ENCODE measurements around the gene SREBF1.

SREBF1 gene

DNA sequence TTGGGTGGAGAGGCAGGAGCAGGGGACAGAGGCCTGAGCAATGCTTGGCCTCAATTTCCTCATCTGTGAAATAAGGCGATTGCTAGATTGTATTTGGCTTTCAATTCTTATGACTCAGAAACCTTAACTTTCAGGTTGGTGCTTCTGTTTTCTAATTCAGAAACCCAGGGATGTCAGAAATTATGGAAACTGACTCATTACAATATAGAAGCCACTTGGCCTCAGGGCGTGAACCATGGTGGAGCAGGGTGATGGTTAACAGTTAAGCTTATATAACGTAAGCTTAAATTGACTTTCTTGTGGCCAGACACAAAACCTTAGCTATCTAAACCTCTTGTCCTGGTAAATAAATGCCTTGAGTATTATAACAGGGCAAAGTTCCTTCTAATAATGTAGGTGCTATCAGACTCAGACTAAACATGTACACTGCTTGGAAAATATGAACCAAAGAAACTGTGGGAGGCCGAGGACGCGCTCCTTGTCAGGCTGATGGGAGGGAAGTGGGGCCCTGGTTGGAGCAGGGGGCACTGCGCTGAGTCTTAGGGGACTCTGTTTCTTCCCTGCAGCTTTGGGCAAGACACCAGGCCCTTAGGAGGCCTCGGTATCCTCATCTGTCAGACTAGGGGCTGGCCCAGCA is 17.1 kb upstream of the SREBF1 start:
- TF ChIP-seq, protein P1, sequence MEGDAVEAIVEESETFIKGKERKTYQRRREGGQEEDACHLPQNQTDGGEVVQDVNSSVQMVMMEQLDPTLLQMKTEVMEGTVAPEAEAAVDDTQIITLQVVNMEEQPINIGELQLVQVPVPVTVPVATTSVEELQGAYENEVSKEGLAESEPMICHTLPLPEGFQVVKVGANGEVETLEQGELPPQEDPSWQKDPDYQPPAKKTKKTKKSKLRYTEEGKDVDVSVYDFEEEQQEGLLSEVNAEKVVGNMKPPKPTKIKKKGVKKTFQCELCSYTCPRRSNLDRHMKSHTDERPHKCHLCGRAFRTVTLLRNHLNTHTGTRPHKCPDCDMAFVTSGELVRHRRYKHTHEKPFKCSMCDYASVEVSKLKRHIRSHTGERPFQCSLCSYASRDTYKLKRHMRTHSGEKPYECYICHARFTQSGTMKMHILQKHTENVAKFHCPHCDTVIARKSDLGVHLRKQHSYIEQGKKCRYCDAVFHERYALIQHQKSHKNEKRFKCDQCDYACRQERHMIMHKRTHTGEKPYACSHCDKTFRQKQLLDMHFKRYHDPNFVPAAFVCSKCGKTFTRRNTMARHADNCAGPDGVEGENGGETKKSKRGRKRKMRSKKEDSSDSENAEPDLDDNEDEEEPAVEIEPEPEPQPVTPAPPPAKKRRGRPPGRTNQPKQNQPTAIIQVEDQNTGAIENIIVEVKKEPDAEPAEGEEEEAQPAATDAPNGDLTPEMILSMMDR (IDR thresholded peaks at IDR 0.05), result no peak

DNA sequence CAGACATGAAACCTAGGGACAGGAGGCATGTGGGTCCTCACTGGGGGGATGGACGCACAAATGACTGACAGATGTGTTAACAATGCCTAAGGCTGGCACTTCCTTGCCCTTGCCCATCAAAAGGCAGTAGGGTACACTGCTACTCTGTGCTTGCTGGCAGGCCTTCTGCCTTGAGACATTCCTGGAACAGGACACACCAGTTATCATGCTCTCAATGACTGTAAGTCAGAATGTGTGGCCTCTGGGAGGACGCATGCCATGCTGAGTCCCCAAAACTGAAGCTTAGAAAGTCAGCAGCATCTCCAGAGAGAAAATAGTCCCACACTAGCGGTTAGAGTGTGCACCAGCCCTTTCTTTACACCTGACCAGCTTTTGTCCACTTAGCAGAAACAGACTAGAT is 16.1 kb upstream of the SREBF1 start:
- TF ChIP-seq, protein P1 (IDR thresholded peaks at IDR 0.05), result no peak

DNA sequence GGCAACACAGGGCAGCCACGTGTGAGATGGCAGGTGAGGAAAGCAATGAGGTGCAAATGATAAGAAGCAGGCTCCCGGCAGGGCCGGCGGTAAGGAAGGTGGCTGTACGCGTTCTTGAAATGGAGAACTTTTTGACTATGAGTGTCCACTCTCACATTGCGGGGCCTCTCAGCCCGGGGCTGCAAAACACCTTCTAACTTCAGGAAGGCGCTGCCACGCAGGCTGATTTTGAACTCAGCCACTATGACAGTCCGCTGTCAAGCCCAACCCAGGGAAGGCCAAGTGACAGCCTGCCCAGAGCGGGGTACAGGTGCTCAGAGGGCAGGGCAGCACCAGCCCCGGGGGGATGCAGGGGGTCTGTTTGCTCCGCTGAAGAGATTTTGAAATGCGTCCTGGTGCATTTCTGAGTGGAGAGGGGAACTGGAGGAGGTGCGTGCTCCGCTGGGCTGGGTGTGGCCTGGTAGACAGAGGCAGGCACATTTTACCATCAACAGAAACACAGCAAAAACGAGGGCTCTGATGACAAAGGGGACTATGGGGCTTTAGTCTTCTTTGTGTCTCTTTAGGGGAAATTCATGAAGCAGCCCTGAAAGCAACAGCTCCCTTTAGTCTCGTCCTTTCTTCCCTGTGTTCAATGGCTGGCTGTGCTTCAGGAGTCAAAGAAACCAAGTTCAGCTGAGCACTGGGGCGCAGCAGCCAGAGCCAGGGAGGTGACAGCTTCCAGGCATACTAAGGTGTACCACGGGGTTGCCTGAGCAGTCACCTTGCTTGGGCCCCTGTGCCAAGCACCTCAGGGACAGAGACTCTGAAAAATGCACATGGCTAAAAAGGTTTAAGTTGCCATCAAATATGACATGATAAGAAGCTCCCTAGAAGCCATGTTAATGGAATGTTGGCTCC is 14.6 kb upstream of the SREBF1 start:
- TF ChIP-seq, protein P1 (IDR thresholded peaks at IDR 0.05), result no peak

DNA sequence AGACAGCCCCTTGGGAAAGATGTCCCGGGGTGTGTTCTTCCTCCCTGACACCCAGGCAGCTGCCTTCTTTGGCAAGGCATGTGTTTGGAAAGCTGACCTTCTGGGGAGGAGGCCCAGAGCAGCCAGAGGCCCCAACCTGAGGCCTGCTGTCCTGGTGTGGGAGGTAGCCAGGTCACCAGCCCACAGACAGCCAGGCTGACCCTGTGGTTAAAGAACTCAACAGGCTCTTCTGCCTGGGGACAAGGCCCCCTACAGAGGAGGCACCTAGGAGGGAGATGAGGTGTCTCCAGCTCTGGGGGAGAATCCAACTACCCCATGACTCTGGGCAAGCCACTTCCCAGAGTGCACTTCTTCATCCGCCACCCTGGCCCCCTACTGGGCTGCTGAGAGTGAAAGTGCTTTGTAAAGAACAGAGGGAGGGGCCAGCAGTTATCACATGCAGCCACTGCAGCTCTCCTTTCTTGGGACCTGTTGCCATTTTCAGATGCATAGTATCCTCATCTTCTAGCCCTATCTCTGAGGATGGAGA is 13.1 kb upstream of the SREBF1 start:
- TF ChIP-seq, protein P1 (IDR thresholded peaks at IDR 0.05), result no peak; the same call in 1 of the 2 replicates

DNA sequence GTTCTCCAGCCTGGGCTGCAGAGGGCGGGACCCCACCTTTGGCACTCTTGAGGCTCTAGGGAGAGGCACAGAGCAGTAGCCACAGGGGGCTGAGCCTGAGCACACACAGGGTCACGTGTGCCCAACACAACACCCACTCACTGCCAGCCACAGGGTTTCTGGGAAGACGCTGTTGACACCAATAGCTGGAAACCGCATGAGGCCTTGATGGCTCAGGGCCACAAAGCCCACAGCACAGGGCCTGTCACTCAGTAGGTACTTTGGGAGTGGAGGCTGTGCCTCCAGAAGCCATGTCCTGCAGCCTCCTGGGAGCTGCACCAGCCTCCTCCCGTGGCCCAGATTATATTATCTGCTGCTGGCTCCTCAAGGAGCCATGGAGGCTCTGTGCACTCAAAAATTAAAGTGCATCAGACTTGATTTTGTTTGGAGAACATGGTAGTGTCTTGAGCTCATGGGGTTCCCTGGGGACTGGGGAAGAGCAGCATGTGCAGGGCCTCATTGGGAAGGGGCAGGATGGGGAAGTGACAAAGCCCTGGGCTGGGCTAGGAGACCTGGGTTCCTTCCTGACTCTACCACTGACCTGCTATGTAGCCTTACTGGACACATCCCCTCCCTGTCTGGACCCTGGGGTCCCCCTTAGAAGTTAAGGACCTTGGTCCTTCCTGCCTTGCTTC is 12.5 kb upstream of the SREBF1 start:
- TF ChIP-seq, protein P1 (IDR thresholded peaks at IDR 0.05), result no peak

DNA sequence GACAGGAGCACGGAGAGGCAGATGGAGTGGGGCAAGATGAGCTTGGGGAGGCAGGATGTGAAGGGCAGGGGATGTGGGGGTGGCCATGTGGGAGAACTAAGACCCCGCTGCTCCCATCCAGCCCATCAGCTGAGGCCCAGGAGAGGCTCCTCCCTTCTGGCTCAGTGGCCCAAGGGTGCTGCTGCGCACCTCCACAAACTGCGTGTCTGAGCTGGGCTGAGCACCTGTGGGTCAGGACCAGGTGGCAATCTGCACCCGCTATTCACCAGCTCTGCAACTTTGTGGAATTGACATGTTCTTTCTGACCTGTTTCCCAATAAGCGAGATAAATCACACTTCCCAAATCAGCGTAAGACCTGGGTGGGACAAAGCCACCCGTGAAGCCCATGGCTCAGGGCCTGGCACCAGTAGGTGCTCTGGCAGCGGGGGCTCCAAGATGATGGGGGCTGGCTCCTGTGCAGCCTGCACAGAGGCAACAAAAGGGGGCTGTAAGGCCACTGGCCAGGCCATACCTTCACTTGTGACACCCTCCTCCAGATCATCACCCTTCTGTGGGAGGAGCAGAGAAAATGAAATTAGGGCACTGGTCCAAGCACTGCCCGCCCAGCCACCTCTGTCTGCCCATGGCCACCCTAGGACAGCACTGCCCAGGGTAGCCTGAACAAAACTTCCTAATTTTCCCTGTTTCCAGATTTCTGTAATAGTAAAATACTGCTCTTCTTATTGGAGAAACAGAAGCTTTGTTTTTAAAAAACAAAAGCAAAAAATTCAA is 11.7 kb upstream of the SREBF1 start:
- TF ChIP-seq, protein P1 (IDR thresholded peaks at IDR 0.05), result no peak

DNA sequence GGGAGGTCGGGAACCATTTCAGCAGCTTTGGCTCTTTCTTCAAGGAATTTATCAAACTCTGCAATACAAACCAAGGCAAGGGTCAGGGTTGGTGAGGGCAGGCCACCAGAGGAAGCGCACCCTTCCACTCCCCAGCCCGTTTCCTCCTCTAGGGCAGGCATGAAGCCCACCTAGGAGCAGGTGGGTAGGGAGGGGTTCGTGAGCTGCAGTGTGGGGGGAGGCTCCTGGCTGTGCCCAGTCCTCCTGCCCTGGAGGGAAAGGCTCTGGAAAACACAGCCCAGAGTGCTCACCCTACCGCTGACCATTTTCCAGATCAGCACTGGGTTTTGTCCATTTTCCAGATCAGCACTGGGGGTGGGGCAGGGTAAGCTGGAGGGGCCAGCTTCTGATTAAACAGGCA is 10.9 kb upstream of the SREBF1 start:
- TF ChIP-seq, protein P1 (IDR thresholded peaks at IDR 0.05), result no peak
